Stimulated activated CD8-positive, alpha-beta memory T cell treated with anti-CD3 and anti-CD28 coated beads, Interleukin-12 subunit alpha, Interleukin-12 subunit beta, amount 100 ng/mL, for 24 hours (primary cell): ENCODE measurements around the gene CFI.
"Not testable (repeated sequence)": the region's sequence is repeated elsewhere in the genome, so short reads cannot be mapped to it uniquely, and the experiment has no call there.

ENCODE experiments used
- DNase-seq: peaks from one replicate; pipeline ENCODE4 v3.0.0-alpha.2; 2020; ENCODE audit errors: extremely low read depth

The CFI gene

DNA sequence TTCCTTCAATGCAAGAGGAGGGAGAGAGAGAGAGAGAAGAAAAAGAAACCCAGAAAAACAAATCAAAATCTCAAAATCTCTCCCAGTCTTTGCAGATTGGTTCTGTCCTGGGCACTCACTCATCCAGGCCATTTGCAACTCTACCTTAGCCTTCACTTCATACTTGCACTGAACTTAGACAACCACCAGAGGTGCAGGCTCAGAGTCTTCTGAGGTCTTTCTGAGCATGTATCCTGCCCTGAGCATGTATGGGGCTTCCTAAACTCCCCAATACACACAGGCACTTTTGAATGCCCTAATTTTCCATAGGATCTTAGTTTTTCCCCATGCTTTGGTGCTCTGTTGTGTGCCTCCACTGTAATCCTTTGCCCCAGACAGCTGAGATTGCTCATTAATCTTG, 2.9 kb downstream of the CFI start:
- no peak for DNase-seq

DNA sequence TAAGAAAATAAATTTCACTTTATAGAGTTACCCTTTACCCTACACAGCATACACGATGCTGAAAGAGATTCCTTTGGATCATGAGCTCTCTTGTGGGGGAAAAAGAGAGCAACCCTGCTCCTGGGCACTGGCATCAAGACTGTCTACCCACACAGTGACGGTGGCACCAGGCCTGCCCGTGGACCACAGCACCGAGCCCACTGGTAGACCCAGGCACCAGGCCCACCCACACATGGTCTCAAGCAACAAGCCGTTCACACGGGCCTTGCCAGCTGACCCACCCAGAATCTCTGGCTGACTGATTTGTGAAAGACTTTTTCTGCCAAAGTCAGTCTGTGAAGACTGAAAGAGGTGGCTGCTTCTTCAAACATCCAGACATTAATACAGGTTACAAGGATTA, 6.7 kb downstream of the CFI start:
- DNase-seq = no peak

DNA sequence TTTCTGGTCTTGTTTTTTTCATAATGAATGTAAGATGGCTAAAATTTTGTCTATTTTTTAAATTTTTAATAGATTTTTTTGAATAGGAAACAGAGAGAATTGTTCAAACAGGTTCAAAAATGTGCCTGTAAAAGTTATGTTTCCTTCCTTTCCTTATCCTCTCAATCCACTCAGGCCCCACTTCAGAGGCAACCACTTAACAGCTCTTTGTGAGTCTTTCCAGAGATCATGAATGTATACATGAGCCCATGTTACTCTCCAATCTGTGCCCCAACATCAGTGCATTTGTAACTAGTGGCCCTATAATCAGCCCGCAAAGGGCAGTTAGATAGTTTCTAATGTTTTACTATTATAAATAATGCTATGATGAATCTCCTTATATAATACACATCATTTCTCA, 14.0 kb downstream of the CFI start:
- DNase-seq = no peak

DNA sequence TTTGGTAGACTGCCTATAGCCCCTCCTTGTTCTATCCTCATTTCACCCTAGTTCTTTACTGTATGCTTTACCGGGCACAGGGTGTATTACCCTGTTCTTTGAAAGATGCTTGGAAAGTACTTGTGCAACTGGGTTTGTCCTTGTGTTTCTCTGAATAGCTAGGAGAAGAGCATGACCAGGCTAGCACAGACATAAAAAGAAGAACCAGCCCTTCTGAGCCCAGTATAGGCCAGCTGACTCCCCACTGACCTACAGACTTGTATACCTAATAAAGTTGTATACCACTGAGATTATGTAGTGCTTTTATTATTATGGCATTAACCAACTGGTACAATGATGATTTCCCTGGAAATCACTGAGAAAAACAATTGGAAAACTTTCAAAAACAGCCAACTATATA, 15.0 kb downstream of the CFI start:
- DNase-seq = no peak

DNA sequence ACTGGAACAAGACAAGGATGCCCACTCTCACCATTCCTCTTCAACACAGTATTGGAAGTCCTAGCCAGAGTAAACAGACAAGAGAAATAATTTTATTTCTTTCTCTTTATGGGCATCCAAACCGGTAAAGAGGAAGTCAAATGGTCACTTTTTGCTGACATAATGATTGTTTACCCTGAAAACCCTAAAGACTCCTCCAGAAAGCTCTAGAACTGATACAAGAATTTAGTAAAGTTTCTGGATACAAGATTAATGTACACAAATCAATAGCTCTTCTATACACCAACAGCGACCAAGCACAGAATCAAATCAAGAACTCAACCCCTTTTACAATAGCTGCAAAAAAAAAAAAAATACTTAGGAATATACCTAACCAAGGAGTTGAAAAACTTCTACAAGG, 19.7 kb downstream of the CFI start:
- DNase-seq = not testable (repeated sequence)

DNA sequence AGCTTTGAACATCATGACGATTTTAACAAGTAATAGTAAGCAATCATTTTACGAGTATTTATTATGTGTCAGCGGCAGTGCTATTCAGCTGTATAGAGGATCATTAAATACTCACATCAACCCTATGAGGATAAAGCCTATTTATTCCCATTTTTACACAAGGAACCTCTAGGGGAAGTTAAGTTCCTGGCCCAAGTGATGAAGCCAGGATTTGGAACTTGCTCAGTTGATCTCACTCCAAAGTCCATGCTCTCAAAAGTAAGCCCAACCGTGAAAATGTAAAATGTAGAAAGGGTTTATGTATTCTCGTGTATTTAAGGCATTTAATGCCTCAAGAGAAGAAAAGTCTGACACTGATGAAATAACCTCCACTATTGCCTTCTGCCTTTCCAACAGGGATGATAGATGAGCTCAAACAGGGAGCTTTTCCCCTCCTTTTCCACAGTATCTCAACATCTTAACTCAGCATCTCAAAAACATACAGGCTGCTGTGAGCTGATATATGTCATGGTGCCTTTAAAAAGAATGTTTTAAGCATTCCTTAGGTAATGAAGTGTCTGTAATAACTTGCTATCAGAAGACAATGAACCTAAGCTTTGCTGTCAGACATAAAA, 36.9 kb downstream of the CFI start:
- no peak for DNase-seq

DNA sequence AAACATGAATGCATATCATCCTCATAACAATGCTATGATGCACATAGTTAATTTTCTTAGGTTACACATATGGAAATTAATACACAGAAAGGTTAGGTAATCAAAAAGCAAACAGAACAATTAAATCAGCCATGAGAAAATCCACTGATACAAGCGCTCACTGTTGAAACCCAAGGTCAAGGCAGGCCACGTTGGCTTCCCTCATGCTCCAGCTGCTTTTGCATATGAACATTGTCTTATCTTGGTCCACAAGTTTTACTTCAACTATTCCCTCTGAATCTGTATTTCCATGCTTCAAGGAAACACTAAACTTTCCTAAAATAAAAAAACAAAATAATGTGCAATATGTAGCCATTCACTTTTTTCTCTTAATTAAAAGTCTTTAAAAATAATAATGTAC, 37.4 kb downstream of the CFI start:
- no peak for DNase-seq

DNA sequence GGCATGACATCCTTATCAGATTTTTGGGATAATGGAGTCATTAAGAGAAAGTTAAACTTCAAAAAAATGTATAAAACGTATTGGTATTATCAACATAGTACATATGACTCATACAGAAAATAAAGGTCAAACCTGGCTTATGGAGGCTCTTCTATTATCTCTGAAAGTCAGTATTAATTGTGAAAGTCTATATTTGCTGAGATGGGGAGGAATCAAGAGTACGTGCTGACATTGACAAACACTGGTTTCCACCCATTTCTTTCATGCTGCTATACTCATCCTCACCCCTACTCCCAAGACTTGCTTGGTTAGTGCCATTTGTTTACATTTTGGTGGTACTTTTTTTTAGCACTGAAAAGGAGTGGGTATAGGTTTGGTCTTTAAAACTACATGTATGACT, 41.1 kb downstream of the CFI start:
- no peak for DNase-seq

DNA sequence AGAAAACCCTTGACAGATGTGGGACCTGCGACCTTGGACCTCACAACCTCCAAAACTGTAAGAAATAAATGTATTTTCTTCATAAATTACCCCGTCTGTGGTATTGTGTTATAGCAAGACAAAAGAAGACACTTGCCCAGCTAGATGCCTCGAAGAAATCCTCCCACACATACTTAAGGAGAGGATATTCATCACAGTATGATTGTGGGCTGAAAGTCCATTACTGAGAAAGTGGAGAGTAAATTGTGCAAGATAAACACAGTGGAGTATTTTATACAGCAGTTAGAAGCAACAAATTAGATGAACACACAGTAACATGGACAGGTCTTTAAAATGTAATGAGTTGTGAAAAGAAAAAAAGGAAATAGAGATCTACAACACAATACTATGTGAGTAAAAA, 46.1 kb downstream of the CFI start:
- no peak for DNase-seq

DNA sequence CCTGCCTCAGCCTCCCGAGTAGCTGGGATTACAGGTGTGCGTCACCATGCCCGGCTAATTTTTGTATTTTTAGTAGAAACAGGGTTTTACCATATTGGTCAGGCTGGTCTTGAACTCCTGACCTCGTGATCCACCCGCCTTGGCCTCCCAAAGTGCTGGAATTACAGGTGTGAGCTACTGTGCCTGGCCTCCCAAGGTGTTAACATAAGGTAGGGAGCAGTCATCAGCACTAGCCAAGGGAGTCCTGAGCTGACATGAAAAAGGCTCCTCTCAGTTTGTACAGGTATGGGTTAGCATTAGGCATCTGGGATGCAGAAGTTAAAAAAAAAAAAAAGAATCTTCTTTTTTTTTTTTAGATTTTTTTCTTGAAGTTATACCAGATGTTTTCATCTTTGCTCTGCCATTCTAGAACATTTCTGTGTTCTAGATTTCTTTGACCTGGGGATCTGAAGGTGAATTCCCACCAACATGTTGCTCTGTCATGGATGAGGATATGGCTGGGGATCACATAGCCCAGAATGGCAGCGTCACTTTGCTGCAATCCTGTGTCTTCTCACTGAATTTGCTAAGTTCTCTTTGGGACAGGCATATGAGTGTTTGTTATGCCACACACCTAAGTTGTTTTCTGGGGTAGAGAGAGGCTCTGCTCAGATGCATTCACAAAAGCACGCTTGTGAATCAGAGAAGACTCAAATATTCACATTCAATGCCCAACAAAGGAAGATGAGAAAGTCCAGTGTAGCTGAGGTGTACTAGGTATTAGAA, 47.5 kb downstream of the CFI start:
- no peak for DNase-seq

DNA sequence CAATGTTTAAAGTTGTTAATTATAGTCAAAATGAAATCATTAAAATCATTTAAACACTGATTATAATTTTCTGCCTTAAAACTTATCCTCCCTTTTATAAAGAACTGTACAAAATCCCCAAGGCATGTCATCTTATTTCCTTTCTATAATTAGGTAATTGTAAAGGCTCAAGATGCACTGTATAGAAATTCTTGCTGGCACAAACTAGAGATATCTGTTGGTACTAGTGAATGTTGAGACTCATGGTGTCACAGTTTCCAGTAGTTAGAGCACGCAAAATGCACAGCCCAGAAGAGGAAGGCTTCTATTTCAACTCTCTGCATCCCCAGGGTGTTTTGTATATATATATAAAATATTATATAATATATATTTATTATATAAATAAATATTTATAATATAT, 49.3 kb downstream of the CFI start:
- no peak for DNase-seq

DNA sequence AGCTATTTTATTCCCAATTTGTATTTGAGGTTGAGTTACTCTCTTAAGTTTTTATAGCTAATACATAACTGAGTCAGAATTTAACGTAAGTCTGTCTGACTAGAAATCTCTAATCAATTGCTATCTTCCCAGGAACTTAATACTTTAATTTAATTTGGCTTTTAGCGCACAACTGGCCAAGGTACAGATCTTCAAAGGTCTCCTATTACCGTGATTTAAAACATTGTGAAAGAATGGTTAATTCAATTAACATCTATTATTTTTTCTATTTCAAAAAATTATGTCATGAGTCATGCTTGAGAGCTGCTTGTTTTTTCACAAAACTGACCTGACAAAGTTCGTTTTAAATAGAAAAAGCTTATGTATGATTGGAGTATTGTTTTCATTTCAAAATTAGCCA, 49.9 kb downstream of the CFI start:
- DNase-seq = no peak

DNA sequence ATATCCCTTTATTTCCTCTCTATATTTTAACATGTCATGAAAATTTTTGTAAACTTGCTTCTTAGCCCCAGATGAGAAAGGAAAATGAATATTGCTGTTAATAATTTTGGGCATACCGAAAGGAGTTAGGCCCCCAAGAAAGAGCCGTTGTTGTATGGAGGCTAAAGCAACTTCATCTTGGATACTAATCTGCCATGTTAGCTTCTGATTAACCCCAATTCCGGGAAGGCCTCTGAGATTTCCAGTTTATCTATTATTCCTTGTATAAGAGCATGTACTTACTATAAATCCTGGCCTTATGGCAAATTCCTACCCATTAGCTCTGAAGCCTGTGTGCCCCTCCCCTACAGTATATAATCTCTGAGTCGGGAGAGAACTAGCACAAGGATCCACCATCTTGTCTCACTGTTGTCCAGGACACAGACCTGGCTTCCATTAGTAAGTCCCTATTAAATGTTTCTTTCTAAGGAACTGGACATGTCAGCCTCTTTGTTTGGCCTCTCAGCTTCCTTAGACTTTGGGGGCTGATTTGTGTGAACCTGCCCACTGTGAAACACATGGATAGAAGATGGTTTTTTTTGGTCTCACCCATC, 51.1 kb downstream of the CFI start:
- no peak for DNase-seq

DNA sequence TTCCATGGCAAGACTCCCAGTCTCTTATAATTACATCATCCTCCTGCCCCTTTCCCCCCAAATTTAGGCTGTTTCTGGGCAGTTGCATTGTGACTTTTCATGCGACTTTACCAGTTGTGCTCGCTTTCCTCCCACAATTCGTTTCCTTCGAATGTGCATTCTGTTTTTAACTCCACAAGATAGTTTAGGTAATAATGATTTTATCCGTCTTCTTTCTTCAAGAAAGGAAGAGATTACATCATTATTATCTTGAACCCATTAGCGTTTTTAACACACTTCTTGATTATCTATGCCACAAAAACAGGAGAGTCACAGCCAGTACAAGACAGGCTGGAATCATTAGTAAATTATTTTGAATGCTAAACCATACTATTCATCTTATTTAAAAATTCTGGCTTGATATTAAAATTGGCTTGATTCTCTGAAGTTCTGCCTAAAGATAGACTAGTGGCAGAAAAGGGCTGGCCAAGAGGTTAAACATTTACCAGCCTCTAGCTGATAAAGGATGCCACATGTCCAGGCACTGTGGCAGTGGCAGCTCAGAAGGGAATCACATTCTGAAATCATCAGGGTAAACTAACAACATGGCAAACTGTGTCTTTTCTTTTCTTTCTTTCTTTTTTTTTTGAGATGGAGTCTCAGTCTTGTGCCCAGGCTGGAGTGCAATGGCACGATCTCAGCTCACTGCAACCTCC, 52.3 kb downstream of the CFI start:
- no peak for DNase-seq

DNA sequence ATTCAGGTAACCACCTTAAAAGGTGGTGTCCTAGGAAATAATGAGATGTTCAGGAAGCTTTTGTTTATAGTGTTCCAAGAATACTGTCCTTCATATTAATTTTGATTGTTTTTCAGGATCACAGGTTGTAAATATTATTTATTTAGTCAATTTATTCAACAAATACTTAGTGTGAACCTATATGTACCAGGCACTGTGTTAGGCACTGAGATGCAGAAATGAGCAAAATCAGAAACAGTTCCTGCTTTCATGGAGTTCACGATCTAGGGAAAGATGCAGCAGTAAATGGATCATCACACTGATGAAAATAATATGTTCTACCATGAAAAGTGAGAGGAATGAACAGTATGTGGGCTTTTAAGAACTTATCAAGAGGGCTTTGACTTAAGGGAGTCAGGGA, 53.7 kb downstream of the CFI start:
- DNase-seq = no peak

DNA sequence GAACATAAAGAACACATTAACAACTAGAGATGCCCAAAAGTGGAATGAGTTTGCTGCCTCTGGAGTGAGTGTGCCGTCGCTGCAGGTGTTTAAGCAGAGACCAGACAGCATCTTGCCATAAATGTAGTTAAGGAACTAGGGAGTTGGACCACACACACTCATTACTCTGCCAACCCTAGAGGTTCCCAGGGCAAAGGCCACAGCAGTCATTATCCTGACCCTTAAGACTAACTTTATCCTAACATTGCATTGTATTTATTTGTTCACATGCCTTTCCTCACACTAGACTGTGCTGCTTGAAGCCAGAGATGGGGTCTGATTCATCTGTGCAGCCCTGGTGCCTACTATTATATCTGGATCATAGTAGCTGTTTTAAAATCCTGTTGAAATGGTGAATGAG, 55.1 kb downstream of the CFI start:
- DNase-seq = no peak

DNA sequence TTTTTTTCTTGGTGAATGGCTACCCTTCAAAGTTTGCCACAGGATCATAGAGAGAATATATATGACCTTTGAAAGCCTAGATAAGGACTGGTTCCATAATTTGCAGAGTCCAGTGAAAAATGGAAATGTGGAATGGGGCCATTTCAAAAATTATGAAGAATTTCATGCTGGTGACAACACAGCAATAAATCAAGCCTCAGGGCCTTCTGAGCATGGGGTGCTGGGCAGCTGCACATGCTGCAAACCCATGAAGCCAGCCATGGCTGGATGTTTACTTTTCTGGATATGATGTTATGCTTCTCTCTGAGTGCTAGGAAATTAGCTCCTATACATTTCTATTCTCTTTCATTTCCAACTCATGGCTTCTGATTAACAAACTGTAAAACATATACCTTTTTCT, 56.0 kb downstream of the CFI start:
- no peak for DNase-seq

DNA sequence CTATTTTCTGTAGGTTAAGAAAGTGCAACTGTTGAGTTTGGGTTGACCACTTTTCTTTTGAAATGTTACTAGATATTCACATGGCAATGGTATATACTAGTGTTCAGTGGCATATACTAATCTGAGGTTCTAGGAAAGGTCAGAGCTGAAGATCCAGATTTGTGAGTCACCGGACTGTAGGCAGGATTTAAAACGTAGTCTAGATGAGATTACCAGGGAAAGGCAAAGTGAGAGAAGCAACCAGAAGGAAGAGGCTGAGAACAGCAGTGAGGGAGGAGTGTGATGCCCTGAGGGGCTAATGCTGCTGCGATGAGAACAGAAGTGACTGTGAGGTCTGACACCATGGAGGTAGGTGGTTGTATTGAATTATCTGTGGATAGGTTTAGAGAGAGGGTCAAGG, 62.3 kb downstream of the CFI start:
- no peak for DNase-seq

DNA sequence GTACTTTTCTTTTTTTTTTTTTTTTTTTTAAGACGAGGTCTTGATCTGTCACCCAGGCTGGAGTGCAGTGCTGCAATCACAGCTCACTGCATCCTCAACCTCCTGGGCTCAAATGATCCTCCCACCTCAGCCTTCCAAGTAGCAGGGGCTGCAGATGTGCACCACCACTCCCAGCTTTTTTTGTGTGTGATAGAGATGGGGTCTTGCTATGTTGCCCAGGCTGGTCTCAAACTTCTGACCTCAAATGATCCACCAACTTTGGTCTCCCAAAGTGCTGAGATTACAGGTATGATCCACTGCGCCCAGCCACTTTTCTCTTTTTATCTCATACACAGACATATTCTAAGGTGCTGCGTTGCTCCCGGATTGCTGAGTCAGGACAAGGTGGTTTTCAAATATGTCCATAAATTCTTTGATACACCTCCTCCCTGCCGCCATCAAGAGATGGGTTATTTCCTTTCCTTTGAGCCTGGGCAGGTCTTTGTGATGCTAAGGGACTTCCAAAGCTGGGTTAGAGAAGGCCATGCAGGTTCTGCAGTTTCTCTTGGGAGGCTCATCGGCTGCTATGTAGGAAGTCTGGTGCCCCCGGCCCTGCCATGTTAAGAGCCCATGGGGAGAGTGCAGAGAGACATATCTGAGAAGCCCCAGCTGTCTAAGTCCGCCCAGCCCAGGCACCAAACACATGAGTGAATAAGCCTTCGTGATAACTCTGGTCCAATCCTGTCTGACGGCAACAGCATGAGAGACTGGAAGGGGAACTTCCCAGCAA, 63.5 kb downstream of the CFI start:
- DNase-seq = no peak

DNA sequence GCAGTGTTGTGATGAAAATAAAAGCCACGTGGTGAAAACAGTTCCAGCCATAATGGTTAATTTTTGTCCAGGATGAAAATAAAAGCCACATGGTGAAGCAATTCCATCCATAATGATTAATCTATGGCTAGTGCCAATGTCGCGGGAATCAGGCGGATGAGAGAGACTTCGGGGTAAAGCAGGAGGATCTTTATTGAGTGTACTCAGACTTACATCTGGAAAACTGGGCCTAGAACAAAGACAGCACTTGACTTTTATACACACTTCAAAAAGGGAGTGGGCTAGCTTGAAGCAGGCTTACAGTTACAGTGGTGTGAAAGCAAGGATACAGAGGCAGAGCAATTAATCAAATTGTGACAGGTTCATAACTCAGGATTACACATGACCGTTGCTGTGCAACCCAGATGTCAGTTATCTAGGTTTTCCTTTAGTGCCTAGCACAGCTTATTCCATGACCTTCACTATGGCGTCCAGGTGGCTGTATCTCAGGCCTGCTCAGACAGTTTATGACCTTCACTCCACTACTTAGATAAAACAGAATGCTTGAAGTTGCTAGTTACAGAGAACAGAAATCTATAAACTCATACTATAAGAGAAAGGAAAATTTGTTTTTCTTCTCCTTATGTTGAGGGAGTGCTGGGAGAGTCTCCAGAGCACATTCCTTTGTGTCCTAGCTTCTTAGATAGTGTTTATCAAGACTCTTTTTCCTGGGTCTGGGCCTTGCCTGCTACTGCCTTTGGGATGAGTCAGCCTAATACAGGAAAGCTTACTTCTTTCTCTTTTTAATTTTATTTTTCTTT, 66.0 kb downstream of the CFI start:
- DNase-seq = no peak

DNA sequence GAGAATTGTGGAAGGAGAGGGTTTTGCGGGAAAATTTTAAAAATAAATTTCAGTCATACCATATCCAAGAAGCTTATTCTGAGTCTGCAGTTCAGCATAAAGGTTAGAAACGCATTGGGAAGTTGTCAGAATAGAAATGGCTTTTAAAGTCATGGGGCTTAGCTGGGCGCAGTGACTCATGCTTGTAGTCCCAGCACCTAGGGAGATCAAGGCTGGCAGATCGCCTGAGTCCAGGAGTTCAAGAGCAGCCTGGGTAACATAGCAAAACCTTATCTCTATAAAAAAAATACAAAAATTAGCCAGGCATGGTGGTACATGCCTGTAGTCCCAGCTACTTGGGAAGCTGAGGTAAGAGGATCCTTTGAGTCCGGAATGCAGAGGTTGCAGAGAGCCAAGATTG, 68.1 kb downstream of the CFI start:
- no peak for DNase-seq
